Liver (tissue), 9 donors: Measurements from ENCODE around the gene FHOD1. TPM values are rescaled to one million over a fixed set of nuclear protein-coding genes. Genes with fewer than 3 reads are reported as not detected.

Experiments
- DNase-seq: peaks from one replicate; pipeline ENCODE4 v3.0.0-alpha.2; 2017; ENCODE audit warnings: low spot score
- H3K27ac ChIP-seq, 2 donors: one replicate each; pipeline ENCODE4 v1.7.0; 2013; ENCODE audit warnings: inconsistent platforms in 2 of 2, low read length in 2 of 2, control low read depth in 1 of 2, low read depth in 1 of 2, mild to moderate bottlenecking in 1 of 2
- H3K27me3 ChIP-seq, 4 donors: one replicate each; pipeline versions ENCODE4 v1.6.1 to v1.7.0; 2013; ENCODE audit warnings: low read length in 3 of 4, inconsistent platforms in 1 of 4, mild to moderate bottlenecking in 1 of 4, moderate library complexity in 1 of 4; ENCODE audit not compliant: control insufficient read depth in 4 of 4, insufficient read depth in 4 of 4
- H3K36me3 ChIP-seq, 4 donors: one replicate each; pipeline versions ENCODE4 v1.6.1 to v1.7.0; 2013; ENCODE audit warnings: low read length in 3 of 4, mild to moderate bottlenecking in 3 of 4, low read depth in 1 of 4, moderate library complexity in 1 of 4; ENCODE audit not compliant: control insufficient read depth in 4 of 4, insufficient read depth in 3 of 4
- H3K4me1 ChIP-seq, 4 donors: one replicate each; pipeline versions ENCODE4 v1.6.1 to v1.7.0; 2013; ENCODE audit warnings: low read length in 3 of 4, mild to moderate bottlenecking in 3 of 4, moderate library complexity in 1 of 4; ENCODE audit not compliant: control insufficient read depth in 4 of 4, insufficient read depth in 4 of 4
- H3K4me3 ChIP-seq, 3 donors: one replicate each; pipeline versions ENCODE4 v1.6.1 to v1.7.0; 2013; ENCODE audit warnings: low read length in 3 of 3, control low read depth in 1 of 3, low read depth in 1 of 3, mild to moderate bottlenecking in 1 of 3
- H3K9ac ChIP-seq, 2 donors: one replicate each; pipeline ENCODE4 v1.7.0; 2013; ENCODE audit warnings: low read length in 2 of 2, mild to moderate bottlenecking in 2 of 2, moderate library complexity in 2 of 2, control low read depth in 1 of 2, low read depth in 1 of 2
- H3K9me3 ChIP-seq, 4 donors: one replicate each; pipeline versions ENCODE4 v1.6.1 to v1.7.0; 2013; ENCODE audit warnings: low read length in 3 of 4; ENCODE audit not compliant: control insufficient read depth in 4 of 4
- EGR1 ChIP-seq, 2 donors: IDR thresholded peaks; 2 replicates each; pipeline ENCODE4 v1.6.1; 2016 to 2018; ENCODE audit warnings: antibody characterized with exemption in 2 of 2, low read depth in 2 of 2
- FOXA1 ChIP-seq: IDR thresholded peaks from 2 replicates; pipeline ENCODE4 v1.6.1; 2016; ENCODE audit warnings: antibody characterized with exemption
- FOXA2 ChIP-seq: IDR thresholded peaks from 2 replicates; pipeline ENCODE4 v1.6.1; 2016; ENCODE audit warnings: antibody characterized with exemption
- GABPA ChIP-seq, 2 donors: IDR thresholded peaks in 1 of 2; conservative IDR thresholded peaks in 1 of 2; 2 replicates each; pipeline ENCODE4 v1.6.1; 2016; ENCODE audit warnings: antibody characterized with exemption in 2 of 2, mild to moderate bottlenecking in 1 of 2, moderate library complexity in 1 of 2
- HNF4A ChIP-seq, 2 donors: conservative IDR thresholded peaks; 2 replicates each; pipeline ENCODE4 v1.6.1; 2016; ENCODE audit warnings: antibody characterized with exemption in 2 of 2, mild to moderate bottlenecking in 2 of 2
- HNF4G ChIP-seq: IDR thresholded peaks from 2 replicates; pipeline ENCODE4 v1.6.1; 2016; ENCODE audit warnings: antibody characterized with exemption
- JUND ChIP-seq, 2 donors: IDR thresholded peaks; 2 replicates each; pipeline ENCODE4 v1.6.1; 2016; ENCODE audit warnings: antibody characterized with exemption in 2 of 2
- NR2F2 ChIP-seq: IDR thresholded peaks from 2 replicates; pipeline ENCODE4 v1.6.1; 2016; ENCODE audit warnings: antibody characterized with exemption
- RAD21 ChIP-seq, 2 donors: IDR thresholded peaks; 2 replicates each; pipeline ENCODE4 v1.6.1; 2016; ENCODE audit warnings: antibody characterized with exemption in 2 of 2, mild to moderate bottlenecking in 2 of 2
- RXRA ChIP-seq, 2 donors: IDR thresholded peaks; 2 replicates each; pipeline ENCODE4 v1.6.1; 2017 to 2018; ENCODE audit warnings: antibody characterized with exemption in 2 of 2, mild to moderate bottlenecking in 1 of 2
- SP1 ChIP-seq: IDR thresholded peaks from 2 replicates; pipeline ENCODE4 v1.6.1; 2018; ENCODE audit warnings: antibody characterized with exemption, mild to moderate bottlenecking
- TAF1 ChIP-seq: conservative IDR thresholded peaks from 2 replicates; pipeline ENCODE4 v1.6.1; 2016; ENCODE audit warnings: antibody characterized with exemption, mild to moderate bottlenecking
- YY1 ChIP-seq: IDR thresholded peaks from 2 replicates; pipeline ENCODE4 v1.6.1; 2016; ENCODE audit warnings: antibody characterized with exemption, mild to moderate bottlenecking
- polyA plus RNA-seq, 2 donors: library from polyadenylated mRNA; stranded (reverse) in 1 of 2; unstranded in 1 of 2; fragments of 200-250 nt in 1 of 2; fragments of >200 nt in 1 of 2; fragmentation: Nextera tagmentation in 1 of 2; extraction: Ambion mirVana in 1 of 2; gene quantifications; one replicate each; pipeline versions ENCODE4 v1.2.1 to v1.2.3, GENCODE V29; 2013 to 2015
- total RNA-seq, 2 donors: library from RNA; depleted of rRNA; stranded (reverse); fragments of >200 nt; gene quantifications; one replicate each; pipeline ENCODE4 v1.2.3, GENCODE V29; 2014
- TF ChIP-seq, protein P1 (sequence below): fragments of 150-350 bp; IDR thresholded peaks from 2 replicates; pipeline ENCODE4 v1.5.1; 2017; ENCODE audit warnings: improper control_type of control experiment, low read depth, low read length; ENCODE audit not compliant: missing input control
- TF ChIP-seq, protein P2 (sequence below): IDR thresholded peaks from 2 replicates; pipeline ENCODE4 v1.6.1; 2016; ENCODE audit warnings: antibody characterized with exemption
- TF ChIP-seq, protein P3 (sequence below): IDR thresholded peaks from 2 replicates; pipeline ENCODE4 v1.6.1; 2016; ENCODE audit warnings: antibody characterized with exemption
- TF ChIP-seq, protein P4 (sequence below): IDR thresholded peaks from 2 replicates; pipeline ENCODE4 v1.6.1; 2016; ENCODE audit warnings: antibody characterized with exemption, mild to moderate bottlenecking
- TF ChIP-seq, protein P5 (sequence below): IDR thresholded peaks from 2 replicates; pipeline ENCODE4 v1.6.1; 2016; ENCODE audit warnings: antibody characterized with exemption
- donor health status: healthy.
- donor health status: healthy.
- donor health status: healthy.
- donor health status: healthy.
- donor health status: healthy.

Gene FHOD1
- total and polyA plus RNA-seq, 4 donors, result 2.2 to 6.4 (median 4.1) TPM

DNA sequence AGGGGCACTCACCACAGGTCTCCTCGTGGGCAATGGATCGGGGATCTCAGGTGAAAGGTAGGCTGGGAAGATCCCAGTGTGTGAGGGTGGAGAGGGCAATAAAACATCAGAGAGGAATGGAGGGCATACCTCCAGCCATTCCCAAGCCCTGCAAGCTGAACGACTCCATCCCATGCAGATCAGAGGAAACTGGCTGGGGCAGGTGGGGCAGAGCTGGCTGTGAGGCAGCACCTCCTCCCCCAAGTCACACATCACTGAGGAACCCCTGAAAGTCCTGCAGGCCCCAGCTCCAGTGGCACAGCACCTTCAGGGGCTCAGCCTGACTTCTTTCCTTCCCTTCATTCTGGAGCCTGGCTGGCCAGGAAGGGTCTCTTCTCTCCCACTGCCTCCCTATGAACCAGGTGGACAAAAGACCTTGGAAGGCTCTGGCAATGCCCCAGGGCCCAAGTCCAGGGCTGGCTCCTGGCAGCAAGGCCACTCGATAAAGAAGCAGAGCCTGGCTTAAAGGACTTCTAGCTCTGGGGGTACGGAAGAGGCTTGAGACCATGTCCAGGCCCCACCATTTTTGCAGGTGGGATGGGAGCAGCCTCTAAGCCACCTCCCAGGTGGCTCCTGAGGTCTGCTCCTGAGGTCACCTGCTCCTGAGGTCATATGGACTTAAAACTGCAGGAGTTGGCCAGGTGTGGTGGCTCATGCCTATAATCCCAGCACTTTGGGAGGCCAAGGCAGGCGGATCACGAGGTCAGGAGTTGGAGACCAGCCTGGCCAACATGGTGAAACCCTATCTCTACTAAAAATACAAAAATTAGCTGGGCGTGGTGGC lies 33.9 kb downstream of the FHOD1 start (continued):
- TF ChIP-seq, protein P1, sequence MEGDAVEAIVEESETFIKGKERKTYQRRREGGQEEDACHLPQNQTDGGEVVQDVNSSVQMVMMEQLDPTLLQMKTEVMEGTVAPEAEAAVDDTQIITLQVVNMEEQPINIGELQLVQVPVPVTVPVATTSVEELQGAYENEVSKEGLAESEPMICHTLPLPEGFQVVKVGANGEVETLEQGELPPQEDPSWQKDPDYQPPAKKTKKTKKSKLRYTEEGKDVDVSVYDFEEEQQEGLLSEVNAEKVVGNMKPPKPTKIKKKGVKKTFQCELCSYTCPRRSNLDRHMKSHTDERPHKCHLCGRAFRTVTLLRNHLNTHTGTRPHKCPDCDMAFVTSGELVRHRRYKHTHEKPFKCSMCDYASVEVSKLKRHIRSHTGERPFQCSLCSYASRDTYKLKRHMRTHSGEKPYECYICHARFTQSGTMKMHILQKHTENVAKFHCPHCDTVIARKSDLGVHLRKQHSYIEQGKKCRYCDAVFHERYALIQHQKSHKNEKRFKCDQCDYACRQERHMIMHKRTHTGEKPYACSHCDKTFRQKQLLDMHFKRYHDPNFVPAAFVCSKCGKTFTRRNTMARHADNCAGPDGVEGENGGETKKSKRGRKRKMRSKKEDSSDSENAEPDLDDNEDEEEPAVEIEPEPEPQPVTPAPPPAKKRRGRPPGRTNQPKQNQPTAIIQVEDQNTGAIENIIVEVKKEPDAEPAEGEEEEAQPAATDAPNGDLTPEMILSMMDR, result no peak
- TF ChIP-seq RAD21 (IDR thresholded peaks at IDR 0.05) (no peak), RXRA (IDR thresholded peaks at IDR 0.05) (no peak)

DNA sequence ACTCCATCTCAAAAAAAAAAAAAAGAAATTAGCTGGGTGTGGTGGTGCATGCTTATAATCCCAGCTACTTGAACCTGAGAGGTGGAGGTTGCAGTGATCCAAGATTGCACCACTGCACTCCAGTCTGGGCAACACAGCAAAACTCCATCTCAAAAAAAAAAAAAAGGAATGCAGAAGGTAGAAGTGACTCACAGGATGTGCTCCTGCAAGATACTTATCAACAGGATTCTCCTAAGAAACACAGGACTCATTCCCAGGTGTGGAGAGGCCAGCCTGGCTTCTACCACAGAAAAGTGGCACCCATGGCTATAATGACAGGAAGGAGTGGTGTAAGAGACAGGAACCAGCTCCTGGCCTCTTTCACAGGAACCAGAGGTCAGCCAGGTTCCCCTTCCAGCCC lies 34.5 kb downstream of the FHOD1 start:
- Histone ChIP-seq H3K9ac (no peak overlapping the region), H3K27me3 (no peaks in the 10 kb centered on the region), H3K4me1 (peaks cover 16 to 49% (median 36%) of the 10 kb centered on the region in 4 donors), H3K9me3 (no peaks in the 10 kb centered on the region), H3K36me3 (no peaks in the 10 kb centered on the region), H3K4me3 (no peak overlapping the region), H3K27ac (no peak overlapping the region)
- no peak for DNase-seq
- TF ChIP-seq FOXA1, result no peak
- TF ChIP-seq, protein P2, sequence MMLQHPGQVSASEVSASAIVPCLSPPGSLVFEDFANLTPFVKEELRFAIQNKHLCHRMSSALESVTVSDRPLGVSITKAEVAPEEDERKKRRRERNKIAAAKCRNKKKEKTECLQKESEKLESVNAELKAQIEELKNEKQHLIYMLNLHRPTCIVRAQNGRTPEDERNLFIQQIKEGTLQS, result no peak
- TF ChIP-seq, protein P1, result no peak
- no peak for TF ChIP-seq HNF4G
- TF ChIP-seq SP1, result no peak
- TF ChIP-seq RXRA (IDR thresholded peaks at IDR 0.05), result no peak
- no peak for TF ChIP-seq JUND (IDR thresholded peaks at IDR 0.05)
- no peak for TF ChIP-seq TAF1
- TF ChIP-seq GABPA (IDR thresholded peaks at IDR 0.05 in 1 of 2, conservative IDR thresholded peaks at IDR 0.05 in 1 of 2), result no peak
- no peak for TF ChIP-seq EGR1 (IDR thresholded peaks at IDR 0.05; ENCODE audit: low read depth in 2 of 2)
- no peak for TF ChIP-seq NR2F2
- TF ChIP-seq FOXA2, result no peak
- TF ChIP-seq, protein P3, sequence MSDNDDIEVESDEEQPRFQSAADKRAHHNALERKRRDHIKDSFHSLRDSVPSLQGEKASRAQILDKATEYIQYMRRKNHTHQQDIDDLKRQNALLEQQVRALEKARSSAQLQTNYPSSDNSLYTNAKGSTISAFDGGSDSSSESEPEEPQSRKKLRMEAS, result no peak
- no peak for TF ChIP-seq RAD21 (IDR thresholded peaks at IDR 0.05)
- TF ChIP-seq HNF4A (conservative IDR thresholded peaks at IDR 0.05), result no peak
- TF ChIP-seq, protein P4, sequence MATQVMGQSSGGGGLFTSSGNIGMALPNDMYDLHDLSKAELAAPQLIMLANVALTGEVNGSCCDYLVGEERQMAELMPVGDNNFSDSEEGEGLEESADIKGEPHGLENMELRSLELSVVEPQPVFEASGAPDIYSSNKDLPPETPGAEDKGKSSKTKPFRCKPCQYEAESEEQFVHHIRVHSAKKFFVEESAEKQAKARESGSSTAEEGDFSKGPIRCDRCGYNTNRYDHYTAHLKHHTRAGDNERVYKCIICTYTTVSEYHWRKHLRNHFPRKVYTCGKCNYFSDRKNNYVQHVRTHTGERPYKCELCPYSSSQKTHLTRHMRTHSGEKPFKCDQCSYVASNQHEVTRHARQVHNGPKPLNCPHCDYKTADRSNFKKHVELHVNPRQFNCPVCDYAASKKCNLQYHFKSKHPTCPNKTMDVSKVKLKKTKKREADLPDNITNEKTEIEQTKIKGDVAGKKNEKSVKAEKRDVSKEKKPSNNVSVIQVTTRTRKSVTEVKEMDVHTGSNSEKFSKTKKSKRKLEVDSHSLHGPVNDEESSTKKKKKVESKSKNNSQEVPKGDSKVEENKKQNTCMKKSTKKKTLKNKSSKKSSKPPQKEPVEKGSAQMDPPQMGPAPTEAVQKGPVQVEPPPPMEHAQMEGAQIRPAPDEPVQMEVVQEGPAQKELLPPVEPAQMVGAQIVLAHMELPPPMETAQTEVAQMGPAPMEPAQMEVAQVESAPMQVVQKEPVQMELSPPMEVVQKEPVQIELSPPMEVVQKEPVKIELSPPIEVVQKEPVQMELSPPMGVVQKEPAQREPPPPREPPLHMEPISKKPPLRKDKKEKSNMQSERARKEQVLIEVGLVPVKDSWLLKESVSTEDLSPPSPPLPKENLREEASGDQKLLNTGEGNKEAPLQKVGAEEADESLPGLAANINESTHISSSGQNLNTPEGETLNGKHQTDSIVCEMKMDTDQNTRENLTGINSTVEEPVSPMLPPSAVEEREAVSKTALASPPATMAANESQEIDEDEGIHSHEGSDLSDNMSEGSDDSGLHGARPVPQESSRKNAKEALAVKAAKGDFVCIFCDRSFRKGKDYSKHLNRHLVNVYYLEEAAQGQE, result no peak
- TF ChIP-seq YY1, result no peak
- TF ChIP-seq, protein P5, sequence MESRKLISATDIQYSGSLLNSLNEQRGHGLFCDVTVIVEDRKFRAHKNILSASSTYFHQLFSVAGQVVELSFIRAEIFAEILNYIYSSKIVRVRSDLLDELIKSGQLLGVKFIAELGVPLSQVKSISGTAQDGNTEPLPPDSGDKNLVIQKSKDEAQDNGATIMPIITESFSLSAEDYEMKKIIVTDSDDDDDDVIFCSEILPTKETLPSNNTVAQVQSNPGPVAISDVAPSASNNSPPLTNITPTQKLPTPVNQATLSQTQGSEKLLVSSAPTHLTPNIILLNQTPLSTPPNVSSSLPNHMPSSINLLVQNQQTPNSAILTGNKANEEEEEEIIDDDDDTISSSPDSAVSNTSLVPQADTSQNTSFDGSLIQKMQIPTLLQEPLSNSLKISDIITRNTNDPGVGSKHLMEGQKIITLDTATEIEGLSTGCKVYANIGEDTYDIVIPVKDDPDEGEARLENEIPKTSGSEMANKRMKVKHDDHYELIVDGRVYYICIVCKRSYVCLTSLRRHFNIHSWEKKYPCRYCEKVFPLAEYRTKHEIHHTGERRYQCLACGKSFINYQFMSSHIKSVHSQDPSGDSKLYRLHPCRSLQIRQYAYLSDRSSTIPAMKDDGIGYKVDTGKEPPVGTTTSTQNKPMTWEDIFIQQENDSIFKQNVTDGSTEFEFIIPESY, result no peak
